Stimulated activated CD4-positive, alpha-beta T cell treated with anti-CD3 and anti-CD28 coated beads, Interleukin-1b, Interleukin-23, amount 100 ng/mL, for 1 hour (primary cell): ENCODE results near the gene APBB2.

Experiments
- DNase-seq, 2 donors: peaks; one replicate each; pipeline ENCODE4 v3.0.0-alpha.2; 2020; ENCODE audit warnings: low read depth in 2 of 2

APBB2 gene

GRCh38 chr4:40978548-40978947, 235.8 kb downstream of the APBB2 start:
- DNase-seq, result no peak

- DNase-seq, result no peak
Observed at GRCh38 chr4:40976343-40976742, 238.0 kb downstream of the APBB2 start.

GRCh38 chr4:40972722-40973121, 241.6 kb downstream of the APBB2 start:
- DNase-seq, result no peak

GRCh38 chr4:40971338-40971737, 243.0 kb downstream of the APBB2 start:
- no peak for DNase-seq

- DNase-seq, result no peak
Observed at GRCh38 chr4:40969501-40969900, 244.8 kb downstream of the APBB2 start.

GRCh38 chr4:40967550-40967949, 246.8 kb downstream of the APBB2 start:
- DNase-seq, result no peak

- DNase-seq, result no peak
Observed at GRCh38 chr4:40966091-40966490, 248.3 kb downstream of the APBB2 start.

GRCh38 chr4:40963897-40964478, 250.4 kb downstream of the APBB2 start:
- DNase-seq, result no peak

- DNase-seq, result no peak
Observed at GRCh38 chr4:40962551-40963180, 251.7 kb downstream of the APBB2 start.

GRCh38 chr4:40960941-40961340, 253.4 kb downstream of the APBB2 start:
- DNase-seq, result no peak

- DNase-seq, result no peak
Observed at GRCh38 chr4:40957281-40957680, 257.1 kb downstream of the APBB2 start.

- DNase-seq, result no peak
Observed at GRCh38 chr4:40956721-40957255, 257.6 kb downstream of the APBB2 start.

GRCh38 chr4:40954088-40954668, 260.2 kb downstream of the APBB2 start:
- DNase-seq, result no peak

- no peak for DNase-seq
Observed at GRCh38 chr4:40953283-40954087, 260.9 kb downstream of the APBB2 start.

- no peak for DNase-seq
Observed at GRCh38 chr4:40952672-40953071, 261.7 kb downstream of the APBB2 start.

- no peak for DNase-seq
Observed at GRCh38 chr4:40952217-40952616, 262.1 kb downstream of the APBB2 start.

GRCh38 chr4:40951026-40951425, 263.3 kb downstream of the APBB2 start:
- no peak for DNase-seq

GRCh38 chr4:40949358-40950100, 264.8 kb downstream of the APBB2 start:
- no peak for DNase-seq

GRCh38 chr4:40948014-40948413, 266.3 kb downstream of the APBB2 start:
- no peak for DNase-seq

GRCh38 chr4:40946652-40947051, 267.7 kb downstream of the APBB2 start:
- no peak for DNase-seq

GRCh38 chr4:40940756-40941155, 273.6 kb downstream of the APBB2 start:
- no peak for DNase-seq

GRCh38 chr4:40940317-40940741, 274.0 kb downstream of the APBB2 start:
- no peak for DNase-seq
